Measurements from ENCODE around the gene ACOT8.
A peak's percentile ranks its signal among the peaks of the same experiment; 100 is the strongest.
"Not testable (repeated sequence)": the region's sequence is repeated elsewhere in the genome, so short reads cannot be mapped to it uniquely, and the experiment has no call there.

The ACOT8 gene

DNA sequence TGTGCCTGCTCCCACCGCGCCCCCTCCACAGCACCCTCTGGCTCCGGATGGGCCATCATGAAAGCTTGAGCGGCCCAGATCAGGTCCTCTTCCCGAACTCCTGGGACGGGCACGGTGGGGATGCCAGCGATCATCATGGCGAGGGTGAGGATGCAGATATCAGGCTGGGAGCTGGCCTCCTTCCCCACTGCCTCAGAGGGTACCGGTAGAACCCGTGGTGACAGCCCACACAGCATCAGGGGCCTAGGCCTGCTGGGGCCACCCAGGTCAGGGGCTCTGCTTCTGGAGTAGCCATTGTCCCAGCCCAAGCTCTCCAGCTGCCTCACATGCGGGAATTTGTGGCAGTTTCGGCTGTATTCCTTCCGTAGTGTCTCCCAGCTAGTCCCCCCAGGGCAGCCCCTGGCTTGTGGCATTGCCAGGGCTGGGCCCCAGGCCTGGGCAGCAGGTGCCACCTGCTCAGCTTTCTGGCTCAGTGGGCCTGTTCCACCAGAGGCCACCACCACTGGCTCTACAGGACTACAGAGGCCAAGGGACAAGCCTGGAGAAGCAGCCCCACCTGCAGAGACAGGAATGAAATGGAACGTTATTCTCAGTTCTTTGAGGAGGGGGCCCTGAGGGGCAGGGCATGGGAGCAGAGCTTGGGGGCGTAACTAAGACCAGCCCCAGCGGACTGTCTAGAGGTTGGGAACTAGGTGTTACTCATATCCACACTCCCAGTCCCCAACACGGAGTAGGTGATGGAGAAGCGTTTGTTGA lies 29.6 kb upstream of the ACOT8 start:
- DNase-seq: no peak

DNA sequence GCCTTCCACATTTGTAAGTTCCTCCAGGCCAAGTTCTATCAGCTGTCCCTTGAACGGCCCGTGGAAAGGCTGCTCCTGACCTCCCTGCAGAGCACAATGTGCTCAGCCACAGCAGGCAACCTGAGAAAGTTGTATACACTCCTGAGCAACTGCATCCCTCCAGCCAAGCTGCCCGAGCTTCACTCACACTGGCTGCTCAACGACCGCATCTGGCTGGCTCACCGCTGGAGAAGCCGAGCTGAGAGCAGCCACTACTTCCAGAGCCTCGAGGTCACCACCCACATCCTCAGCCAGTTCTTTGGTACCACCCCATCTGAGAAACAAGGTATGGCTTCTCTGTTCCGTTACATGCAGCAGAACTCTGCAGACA lies 25.9 kb upstream of the ACOT8 start:
- no peak for DNase-seq

DNA sequence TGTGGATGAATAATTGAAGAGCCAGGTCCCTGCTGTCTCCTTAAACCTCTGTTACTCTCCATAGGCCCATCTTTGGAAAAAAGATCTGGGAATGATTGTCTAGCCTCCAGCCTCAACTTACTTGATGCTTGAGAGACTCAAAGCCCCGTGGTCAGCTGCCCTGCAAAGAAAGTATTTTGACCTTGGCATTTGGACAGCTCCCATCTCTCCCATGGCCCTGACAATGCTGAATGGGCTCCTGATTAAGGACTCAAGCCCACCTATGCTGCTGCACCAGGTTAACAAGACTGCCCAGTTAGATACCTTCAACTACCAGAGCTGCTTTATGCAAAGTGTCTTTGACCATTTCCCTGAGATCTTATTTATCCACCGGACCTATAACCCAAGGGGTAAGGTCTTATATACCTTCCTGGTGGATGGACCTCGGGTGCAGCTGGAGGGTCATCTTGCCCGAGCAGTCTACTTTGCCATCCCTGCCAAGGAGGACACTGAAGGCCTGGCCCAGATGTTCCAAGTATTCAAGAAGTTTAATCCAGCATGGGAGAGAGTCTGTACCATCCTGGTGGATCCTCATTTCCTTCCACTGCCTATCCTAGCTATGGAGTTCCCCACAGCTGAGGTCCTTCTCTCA lies 25.4 kb upstream of the ACOT8 start:
- no peak for DNase-seq

DNA sequence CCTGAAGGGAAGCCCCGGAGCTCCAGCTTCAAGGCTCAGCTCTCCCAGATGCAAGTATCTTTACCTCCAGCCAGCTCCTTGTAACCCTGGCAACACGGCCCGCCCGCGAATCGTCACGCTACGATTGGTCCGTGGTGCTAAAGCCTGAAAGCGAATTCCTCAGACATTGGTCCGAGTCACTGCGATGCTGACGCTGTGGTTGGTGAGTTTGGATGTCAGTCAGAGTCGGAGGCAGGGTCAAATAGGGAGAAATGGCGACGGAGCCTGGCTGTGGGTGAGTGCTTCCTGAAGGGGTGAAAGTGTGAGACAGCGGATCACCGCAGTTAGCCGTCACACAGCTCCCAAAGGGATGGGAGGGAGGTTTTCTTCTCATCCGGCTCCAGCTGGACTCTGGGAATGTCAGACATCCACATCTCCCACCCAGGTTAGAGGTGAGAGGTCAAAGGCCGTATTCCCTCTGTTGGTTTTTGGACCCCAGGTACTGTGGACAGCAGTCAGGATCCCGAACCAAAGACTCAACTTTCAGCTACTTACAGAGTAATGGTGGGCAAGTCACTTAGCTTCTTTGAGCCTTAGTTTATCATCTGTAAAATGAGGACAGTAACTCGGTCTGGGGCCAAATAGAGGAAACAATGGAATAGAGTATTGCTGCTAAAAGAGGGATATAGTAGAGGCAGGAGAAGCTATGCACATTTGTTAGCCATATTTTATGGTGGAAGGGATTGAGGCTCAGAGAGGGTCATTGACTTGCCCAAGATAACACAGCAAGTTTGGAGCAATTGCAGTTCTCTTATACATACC lies 24.0 kb upstream of the ACOT8 start, which contains the start of gene ZSWIM1:
ZSWIM1 (plus strand) TSS at position 240 of the 801 bp plus-strand sequence. CDS start 1,366 bp downstream, outside the sequence.
- peak; percentile 99 for DNase-seq

DNA sequence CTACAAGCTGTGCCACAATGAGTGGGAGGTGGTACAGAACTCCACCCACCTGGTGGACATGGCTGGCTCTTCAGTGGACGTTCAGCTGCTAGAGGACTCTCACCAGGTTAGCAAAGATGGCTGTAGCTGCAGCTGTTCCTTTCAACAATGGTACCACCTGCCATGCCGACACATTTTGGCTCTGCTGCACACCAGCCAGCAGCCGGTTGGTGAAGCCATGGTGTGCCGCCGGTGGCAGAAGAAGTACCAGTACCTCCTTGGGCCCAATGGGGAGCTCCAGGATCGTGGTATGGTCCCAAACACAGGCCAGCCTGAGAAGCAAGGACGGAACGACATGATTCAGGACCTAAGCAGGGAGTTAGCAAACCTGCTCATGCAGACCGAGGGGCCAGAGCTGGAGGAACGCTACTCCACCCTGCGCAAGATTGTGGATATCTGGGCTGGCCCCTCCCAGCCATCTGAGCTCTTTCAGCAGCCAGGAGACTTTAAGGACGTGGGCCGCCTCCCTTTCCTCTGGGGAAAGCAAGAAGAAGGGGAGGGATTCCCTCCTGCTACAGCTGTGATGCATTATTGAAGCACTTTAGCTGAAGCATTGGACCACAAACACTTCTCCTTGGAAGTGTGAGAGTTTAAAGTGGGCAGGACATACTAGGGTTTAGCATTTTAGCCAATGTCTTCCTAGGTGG lies 21.0 kb upstream of the ACOT8 start:
- DNase-seq: no peak

DNA sequence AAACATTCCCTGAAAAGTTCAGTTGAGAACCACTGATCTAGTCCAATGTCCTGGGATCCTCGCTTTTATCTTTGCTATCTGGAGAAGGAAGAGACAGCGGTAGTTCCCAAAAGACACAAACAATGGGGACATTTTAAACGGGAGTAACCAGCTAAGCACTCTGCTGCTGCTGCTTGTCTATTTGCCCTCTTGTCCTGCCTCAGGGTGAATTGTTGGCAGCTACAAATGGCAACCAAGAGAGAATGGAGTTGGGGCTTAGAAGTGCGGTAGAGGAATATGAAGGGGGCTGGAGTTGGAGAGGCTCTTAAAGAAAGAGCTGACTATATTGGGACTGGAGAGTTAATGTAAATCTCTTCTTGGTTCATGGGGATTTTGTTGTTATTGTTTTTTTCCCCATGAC lies 17.4 kb upstream of the ACOT8 start:
- no peak for DNase-seq

DNA sequence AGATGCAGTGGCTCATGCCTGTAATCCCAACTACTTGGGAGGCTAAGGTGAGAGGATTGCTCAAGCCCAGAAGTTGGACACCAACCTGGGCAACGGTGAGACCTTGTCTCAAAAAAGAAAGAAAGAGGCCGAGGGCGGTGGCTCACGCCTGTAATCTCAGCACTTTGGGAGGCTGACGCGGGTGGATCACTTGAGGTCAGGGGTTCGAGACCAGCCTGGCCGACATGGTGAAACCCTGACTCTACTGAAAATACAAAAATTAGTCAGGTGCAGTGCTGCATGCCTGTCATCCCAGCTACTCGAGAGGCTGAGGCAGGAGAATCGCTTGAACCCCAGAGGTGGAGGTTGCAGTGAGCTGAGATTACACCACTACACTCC lies 16.9 kb upstream of the ACOT8 start:
- not testable (repeated sequence) for DNase-seq

DNA sequence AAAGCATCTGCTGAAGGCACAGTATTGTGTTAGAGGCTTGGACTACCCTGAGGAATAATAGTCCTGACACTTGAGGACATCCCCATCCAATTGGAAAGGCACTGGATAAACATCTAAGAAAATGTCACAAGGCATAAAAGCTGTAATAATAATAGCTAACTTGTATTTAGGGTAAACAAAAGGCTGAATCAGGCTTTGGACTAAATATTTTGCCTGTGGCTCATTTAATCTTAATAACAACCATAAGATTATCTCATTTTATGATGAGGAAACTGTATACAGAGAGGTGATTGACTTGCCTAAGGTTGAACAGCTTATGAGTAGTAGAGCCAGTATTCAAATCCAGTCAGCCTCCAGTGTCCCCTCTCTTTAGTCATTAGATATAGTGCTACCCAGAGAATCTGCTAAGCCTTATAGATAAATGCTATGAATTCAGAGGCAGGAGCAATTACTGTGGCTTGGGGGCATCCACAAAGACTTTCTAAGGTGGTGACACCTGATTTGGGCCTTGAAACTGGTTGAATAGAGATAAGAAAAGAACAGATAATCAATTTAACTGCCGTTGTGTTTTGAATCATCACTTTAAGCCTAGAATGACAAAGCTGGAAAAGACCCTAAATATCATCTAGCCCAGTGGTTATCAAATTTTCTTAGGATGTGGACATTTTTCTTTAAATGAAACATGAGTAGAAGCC lies 16.4 kb upstream of the ACOT8 start:
- DNase-seq: no peak

DNA sequence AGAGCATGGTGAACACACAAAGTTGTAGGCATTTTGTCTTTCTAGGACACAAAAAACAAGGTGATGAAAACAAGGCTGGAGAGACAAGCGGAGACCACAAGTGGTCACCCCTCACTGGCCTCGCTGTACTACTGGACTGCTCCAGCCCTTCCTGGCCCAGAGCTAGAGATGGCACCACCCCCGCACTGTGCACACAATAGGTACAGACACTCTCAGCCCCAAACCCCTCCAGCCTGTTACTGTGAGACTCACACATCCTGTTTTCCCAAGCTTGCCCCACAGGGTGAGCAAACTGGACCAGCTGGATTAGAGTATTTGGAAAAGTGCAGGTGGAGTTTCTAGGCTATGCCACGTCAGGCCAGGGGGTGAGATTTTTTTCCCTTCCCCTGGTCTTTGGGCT lies 15.4 kb upstream of the ACOT8 start:
- DNase-seq: no peak

DNA sequence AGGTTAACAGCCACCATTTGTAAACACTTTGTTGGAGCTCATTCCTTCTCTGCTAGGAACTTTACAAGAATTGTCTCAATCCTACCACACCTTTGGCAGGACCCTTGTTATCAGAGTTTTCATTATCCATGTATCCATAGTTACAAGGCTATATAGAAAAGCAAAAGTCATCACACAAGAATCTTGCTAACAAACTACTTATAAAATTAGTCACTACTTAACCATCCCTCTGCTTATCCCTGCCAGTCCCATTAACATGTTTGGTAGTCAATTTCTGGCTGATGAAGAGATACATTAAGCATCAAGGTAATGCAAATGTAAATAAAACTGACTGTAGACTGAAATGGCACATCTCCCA lies 10.6 kb upstream of the ACOT8 start:
- no peak for DNase-seq

DNA sequence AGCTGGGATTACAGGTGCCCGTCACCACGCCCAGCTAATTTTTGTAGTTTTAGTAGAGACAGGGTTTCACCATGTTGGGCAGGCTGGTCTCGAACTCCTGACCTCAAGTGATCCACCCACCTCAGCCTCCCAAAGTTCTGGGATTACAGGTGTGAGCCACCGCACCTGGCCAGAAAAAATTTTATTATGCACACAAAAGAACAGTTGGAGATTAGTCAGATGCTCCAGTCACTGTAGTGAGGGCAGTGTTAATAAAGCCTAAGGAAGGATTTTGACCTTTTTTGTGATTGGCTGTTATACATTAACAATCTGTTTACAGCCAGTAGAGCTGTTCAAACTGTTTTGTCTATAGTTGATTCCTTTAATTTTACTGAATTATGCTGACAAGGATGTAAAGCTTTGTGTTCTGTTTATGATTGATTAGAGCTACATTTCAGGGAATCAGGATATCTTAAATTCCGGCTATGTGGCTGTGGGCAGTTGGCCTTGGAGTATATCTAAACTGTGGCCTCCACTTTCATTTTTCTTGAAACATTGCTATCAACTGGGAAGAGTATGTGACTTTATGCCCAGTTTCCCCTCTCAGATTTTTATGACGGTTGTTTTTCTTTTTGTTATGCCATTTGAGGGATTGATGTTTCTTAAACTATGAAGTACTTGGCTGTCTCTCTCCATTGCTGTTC lies 10.1 kb upstream of the ACOT8 start:
- DNase-seq: no peak

DNA sequence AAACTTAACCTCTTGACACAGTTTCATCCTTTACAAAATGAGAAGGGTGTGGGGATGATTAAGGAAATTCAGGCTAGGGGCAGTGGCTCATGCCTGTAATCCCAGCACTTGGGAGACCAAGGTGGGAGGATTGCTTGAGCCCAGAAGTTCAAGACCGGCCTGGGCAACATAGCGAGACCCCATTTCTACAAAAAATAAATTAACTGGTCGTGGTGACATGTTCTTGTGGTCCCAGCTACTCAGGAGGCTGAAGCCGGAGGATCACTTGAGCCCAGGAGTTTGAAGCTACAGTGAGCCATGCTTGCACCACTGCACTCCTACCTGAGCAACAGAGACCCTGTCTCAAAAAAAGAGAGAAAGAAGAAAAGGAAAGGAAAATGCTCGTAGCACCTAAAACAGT lies 9.3 kb upstream of the ACOT8 start:
- no peak for DNase-seq

DNA sequence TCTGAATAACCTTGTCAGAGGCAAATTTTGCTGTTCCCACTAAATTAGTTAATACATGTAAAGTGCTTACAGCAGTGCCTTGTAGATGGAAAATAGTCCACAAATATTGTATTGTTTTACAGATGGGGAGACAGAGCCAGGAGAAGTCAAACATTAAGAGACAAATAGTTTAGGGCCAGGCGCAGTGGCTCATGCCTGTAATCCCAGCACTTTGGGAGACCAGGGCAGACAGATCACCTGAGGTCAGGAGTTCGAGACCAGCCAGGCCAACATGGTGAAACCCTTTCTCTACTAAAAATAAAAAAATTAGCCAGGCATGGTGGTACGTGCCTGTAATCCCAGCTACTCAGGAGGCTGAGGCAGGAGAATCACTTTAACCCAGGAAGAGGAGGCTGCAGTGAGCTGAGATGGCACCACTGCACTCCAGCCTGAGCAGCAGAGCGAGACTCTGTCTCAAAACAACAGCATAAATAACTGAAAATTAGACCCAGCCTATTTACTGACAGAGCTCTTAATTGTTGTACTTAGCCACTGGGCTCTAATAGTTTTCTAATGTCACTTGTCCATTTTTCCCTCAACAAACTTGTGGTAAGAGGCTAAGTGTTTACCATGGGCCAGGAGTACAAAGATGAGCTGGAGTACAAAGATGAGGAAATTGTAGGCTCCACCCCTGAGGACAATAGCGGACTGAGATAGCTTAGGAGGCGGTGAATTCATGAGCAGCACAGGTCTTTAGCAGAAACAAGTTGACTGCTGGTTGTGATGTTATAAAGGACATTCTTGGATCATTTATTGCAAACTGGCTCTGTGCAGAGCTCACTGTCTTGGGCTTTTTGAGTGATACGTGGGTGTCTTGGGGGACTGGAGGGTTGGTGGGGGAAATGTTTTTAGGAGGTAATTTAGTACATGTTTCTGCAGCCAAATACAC lies 6.6 kb upstream of the ACOT8 start:
- DNase-seq: no peak

DNA sequence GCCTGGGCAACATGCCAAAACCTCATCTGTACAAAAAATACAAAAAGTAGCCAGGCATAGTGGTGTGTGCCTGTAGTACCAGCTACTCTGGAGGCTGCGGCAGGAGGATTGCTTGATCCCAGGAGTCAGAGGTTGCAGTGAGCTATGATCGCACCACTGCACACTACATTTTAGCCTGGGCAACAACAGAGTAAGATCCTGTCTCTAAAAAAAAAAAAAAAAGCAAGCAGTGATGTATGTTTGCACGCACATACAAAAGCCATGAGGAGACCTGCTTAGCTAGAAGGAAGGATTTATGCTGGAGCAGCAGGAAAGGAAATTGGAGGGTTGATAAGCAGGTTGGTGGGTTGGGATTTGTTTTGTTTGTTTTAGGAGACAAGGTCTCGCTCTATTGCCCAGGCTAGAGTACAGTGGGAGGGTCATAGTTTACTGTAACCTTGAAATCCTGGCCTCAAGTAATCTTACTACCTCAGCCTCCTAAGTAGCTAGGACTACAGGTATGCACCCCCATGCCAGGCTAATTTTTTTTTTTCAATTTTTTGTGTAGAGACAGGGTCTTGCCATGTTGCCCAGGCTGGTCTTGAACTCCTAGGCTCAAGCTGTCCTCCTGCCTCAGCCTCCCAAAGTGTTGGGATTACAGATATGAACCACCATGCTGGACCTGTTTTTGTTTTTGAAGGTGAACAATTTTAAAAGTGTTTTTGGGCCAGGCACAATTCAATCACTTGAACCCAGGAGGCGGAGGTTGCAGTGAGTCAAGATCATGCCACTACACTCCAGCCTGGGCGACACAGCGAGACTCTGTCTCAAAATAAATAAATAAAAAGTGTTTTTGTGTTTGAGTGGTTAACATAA lies 4.3 kb upstream of the ACOT8 start:
- DNase-seq: no peak

DNA sequence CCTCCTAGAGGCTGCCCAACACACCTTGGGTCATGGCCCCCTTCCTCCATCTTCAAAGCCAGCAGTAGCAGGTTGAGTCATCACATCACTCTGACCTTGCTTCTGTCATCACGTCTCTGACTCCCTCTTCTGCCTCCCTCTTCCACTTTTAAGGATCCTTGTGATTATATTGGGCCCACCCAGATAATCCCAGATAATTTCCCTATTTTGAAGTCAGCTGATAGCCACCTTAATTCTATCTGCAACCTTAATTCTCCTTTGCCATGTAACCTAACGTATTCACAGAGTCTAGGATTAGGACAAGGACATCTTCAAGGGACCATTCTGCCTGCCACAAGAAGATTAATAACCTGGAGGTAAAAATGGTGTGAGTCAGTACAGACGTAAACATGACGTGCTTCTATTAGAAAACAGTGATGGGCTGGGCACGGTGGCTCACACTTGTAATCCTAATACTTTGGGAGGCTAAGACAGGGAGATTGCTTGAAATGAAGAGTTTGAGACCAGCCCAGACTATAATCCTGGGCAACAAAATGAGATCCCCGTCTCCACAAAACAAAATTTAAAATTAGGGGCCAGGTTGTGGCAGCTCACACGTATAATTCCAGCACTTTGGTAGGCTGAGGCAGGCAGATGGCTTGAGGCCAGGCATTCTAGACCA lies 3.5 kb upstream of the ACOT8 start:
- DNase-seq: no peak

DNA sequence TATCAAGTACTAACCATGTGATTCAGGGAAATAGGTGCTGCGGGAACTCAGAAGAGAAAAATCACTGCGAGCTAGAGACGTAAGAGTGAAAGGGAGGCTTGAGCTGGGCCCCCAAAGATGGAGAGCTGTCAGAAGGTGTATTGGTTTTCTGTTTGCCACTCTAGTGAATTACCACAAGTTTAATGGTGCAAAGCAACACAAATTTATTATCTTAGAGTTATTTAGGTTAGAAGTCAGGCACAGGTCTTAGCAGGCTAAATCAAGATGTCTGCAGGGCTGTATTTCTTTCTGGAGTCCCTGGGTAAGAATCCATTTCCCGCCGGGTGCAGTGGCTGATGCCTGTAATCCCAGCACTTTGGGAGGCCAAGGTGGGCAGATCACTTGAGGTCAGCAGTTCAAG lies 2.7 kb upstream of the ACOT8 start:
- DNase-seq: no peak

DNA sequence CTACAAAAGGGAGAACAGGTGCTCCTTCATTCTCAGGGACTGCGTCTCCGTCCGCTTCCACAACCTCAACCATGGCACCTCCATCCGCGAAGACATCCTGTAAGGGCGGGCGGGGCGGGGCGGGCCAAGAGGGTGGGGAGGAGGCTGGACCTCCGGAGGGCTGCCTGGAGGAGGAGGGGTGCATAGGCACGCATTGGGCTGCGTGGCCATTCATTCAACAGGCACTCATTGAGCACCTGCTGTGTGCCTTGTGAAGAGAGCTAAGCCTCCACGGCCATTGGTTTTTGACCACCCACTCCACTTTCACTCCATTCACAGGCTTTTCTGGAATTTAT lies 657 bp upstream of the ACOT8 start:
- peak; percentile 65 for DNase-seq

DNA sequence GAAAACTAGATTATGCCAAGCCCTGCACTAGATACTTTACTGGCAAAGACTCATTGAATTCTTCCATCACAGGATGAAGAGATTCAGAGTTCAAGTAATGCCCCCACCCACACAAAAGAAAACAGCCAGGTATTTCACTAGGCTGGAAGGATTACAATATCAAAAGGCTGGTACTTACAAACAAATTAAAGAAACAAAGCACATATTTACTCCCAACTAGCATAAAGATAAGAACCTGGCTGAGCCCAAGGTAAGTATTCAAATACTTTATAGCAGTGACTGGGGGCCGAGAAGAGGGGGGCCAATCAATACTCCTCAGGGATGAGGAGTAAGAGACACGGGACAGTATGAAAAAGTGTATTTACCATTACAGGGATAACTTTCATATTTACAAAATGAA lies 3.7 kb downstream of the ACOT8 start:
- no peak for DNase-seq

DNA sequence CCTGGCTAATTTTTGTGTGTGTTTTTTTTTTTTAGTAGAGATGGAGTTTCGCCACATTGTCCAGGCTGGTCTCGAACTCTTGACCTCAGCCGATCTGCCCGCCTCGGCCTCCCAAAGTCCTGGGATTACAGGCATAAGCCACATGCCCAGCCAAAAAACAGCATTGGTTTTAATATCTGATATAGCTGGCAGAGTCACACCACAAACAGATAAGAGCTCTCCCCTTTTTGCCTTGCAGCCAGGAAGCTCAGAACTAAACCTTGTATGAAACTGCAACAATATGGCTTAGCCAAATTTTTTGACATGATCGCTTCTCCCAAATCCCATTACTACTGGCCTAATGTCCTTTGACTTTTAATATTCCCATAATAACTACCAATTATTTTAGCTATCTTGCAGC lies 4.9 kb downstream of the ACOT8 start:
- DNase-seq: no peak

DNA sequence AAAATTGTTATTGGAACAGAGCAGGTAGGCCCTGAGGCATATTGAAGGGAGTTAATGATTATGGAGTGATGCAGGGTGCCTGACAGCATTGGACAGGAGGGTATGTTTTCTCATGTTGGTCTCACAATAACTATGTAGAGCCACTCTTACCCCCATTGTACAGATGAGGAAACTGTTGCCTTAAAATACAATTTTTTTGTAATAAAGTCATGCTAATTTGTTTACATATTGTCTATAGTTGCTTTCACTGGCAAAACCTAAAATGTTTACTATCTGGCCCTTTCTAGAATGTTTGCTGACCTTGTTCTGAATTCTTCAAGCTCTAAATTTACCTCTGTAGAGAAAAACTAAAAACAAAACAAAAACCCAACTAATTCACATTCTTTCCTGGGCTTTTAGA lies 5.7 kb downstream of the ACOT8 start:
- DNase-seq: no peak
